Brain microvascular endothelial cell (primary cell): ENCODE data around the gene CTNND2.

Experiments used
- DNase-seq: peaks from one replicate; pipeline ENCODE4 v3.0.0-alpha.2; 2020
- H3K27ac ChIP-seq: fragments of 250-450 bp; sonication (Bioruptor Pico); 2 replicates; pipeline ENCODE4 v1.5.1; 2020; ENCODE audit warnings: mild to moderate bottlenecking, moderate library complexity
- H3K27me3 ChIP-seq: fragments of 250-450 bp; sonication (Bioruptor Pico); replicated peaks from 2 replicates; pipeline ENCODE4 v1.5.1; 2020; ENCODE audit warnings: mild to moderate bottlenecking
- H3K36me3 ChIP-seq: fragments of 250-450 bp; sonication (Bioruptor Pico); replicated peaks from 2 replicates; pipeline ENCODE4 v1.5.1; 2020; ENCODE audit warnings: mild to moderate bottlenecking
- H3K4me3 ChIP-seq: 2 replicates; pipeline ENCODE4 v1.5.1; 2011; ENCODE audit warnings: low read depth, mild to moderate bottlenecking, control low read depth, low read length, moderate library complexity
- CTCF ChIP-seq: IDR thresholded peaks from 2 replicates; pipeline ENCODE4 v1.5.1; 2011; ENCODE audit warnings: low read depth, mild to moderate bottlenecking, moderate library complexity, low read length, control low read depth, inconsistent platforms; ENCODE audit errors: missing control alignments
- in situ Hi-C: cut with HindIII; loops from 2 replicates; pipeline ENCODE4 v1.10.0; 2017; ENCODE audit warnings: low sequenced_read_pairs, low pct_ligation_motif_present

The CTNND2 gene

GRCh38 chr5:11524188-11524587, 380.1 kb downstream of the CTNND2 start:
- Histone ChIP-seq H3K27ac (no peak overlapping the region), H3K36me3 (no peaks in the 10 kb centered on the region), H3K27me3 (no peaks in the 10 kb centered on the region), H3K4me3 (no peak overlapping the region)
- DNase-seq: no peak
- in situ Hi-C loops: no loop called here
- no peak for TF ChIP-seq CTCF

DNA sequence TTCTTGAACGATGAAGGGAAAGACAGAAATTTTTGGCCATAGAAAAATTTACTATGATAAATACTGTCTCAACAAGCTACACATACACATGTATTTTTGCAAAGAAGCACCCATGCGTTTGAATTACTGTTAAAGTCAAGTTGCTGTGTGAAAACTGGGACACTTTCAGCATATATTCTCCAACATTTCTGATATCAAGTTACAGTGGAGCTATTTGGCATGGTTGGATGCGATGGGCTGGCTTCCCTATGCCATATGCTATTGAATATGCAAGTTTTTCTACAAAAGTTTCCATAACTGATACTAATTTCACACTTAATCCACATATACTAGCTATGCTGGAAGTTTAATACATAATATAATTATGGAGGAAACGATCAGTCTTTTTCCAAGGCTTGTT, 381.4 kb downstream of the CTNND2 start:
- no peak for TF ChIP-seq CTCF
- no peak for DNase-seq
- Histone ChIP-seq H3K36me3 (no peaks in the 10 kb centered on the region), H3K27me3 (no peaks in the 10 kb centered on the region), H3K27ac (no peak overlapping the region), H3K4me3 (no peak overlapping the region)
- in situ Hi-C loops: no loop called here

DNA sequence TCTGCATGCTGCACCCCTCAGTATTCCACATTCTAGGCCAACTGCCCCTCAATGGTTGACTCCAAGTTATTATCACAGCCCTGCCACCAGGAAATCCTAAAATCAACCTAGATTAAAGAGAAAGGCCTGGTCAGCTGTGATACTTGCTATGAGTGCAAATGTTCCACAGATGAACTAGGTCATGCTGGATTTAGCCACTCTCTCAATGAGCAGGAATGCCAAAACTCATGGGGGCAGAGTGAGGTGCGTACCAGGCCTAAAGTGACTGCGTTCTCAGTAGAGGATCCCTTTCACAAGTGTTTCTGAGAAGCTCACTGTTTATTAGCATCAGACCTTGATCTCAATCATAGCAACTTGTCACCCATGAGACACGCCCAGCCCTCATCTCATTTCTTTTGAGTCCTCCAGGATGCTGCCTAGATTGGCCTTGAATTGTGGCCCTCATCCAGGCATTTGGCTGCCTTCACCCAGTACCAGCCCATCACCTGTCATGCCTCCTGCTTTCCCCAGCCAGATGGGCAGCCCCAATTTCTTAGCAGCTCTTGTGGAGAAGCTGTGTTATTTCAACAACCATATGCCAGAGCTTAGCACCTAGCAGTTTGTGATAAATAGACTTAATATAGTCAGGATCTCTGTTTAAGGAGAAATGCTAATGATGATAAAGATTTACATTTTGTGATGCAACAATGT, 383.9 kb downstream of the CTNND2 start:
- H3K36me3 ChIP-seq: no peaks in the 10 kb centered on the region
- H3K4me3 ChIP-seq: no peak overlapping the region
- DNase-seq: no peak
- in situ Hi-C loops: no loop called here
- no peaks in the 10 kb centered on the region for H3K27me3 ChIP-seq
- no peak overlapping the region for H3K27ac ChIP-seq
- TF ChIP-seq CTCF: no peak

DNA sequence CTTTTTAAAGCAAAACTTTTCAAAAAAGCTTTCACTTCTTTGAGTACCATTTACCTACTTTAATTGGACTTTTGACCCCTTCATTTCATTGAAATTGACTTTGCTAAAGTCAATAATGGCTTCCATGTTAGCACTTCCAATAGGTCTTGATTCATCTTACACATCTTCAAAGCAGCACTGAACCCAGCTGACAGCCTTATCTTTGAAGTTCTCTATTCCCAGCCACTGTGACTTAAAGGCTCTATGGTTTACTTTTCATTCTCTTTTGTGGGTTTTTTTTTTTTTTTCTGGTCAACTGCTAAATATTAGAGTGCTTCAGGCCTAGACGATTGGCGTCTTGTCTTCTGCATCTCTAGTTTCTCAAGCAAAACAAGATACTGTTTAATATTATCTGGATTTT, 385.0 kb downstream of the CTNND2 start:
- Histone ChIP-seq H3K27me3 (no peaks in the 10 kb centered on the region), H3K4me3 (no peak overlapping the region), H3K36me3 (no peaks in the 10 kb centered on the region), H3K27ac (no peak overlapping the region)
- no peak for TF ChIP-seq CTCF
- no peak for DNase-seq
- in situ Hi-C loops: no loop called here

GRCh38 chr5:11518676-11519075, 385.6 kb downstream of the CTNND2 start:
- DNase-seq: no peak
- in situ Hi-C loops: no loop called here
- no peak for TF ChIP-seq CTCF

DNA sequence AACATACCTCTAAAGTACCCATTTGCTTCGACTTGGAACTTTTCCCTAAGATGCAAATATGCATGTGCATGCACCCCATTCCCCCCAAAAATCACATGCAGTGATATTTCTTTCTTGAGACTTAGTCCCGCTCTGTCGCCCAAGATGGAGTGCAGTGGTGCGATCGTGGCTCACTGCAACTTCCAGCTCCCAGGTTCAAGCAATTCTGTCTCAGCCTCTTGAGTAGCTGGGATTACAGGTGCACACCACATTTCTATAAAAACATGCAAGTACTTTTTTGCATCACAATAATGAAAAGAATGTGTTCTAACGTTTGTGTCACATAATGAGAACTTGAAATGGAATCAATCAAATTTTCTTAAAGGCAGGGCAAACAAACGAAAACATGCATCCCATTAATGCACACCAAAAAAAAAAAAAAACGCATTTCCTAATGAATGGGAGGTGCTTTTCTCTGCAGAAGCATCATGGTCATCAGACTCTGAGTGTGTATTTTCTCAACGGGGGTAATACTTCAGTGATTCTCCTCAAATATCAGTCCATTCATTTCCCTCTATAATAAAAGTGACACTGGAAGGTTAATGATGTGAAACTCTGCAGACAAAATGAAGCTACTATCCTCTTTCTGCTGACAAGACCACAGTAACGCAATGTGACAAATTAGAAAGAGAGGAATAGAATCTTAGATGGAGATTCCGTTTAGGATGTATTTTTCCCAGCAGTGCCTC, 389.4 kb downstream of the CTNND2 start:
- no peak for DNase-seq
- no peak overlapping the region for H3K4me3 ChIP-seq
- no peaks in the 10 kb centered on the region for H3K27me3 ChIP-seq
- no peak for TF ChIP-seq CTCF
- H3K27ac ChIP-seq: no peak overlapping the region
- in situ Hi-C loops: no loop called here
- no peaks in the 10 kb centered on the region for H3K36me3 ChIP-seq

More at GRCh38 chr5:11518676-11519075, 385.6 kb downstream of the CTNND2 start:
- Histone ChIP-seq H3K27me3 (no peaks in the 10 kb centered on the region), H3K4me3 (no peak overlapping the region), H3K27ac (no peak overlapping the region), H3K36me3 (no peaks in the 10 kb centered on the region)
